Measurements from ENCODE around the gene AKT3.

- TF ChIP-seq POLR2AphosphoS5 (IDR thresholded peaks at IDR 0.05; ENCODE audit: low read depth, low read length), result no peak
- TF ChIP-seq, protein P1, sequence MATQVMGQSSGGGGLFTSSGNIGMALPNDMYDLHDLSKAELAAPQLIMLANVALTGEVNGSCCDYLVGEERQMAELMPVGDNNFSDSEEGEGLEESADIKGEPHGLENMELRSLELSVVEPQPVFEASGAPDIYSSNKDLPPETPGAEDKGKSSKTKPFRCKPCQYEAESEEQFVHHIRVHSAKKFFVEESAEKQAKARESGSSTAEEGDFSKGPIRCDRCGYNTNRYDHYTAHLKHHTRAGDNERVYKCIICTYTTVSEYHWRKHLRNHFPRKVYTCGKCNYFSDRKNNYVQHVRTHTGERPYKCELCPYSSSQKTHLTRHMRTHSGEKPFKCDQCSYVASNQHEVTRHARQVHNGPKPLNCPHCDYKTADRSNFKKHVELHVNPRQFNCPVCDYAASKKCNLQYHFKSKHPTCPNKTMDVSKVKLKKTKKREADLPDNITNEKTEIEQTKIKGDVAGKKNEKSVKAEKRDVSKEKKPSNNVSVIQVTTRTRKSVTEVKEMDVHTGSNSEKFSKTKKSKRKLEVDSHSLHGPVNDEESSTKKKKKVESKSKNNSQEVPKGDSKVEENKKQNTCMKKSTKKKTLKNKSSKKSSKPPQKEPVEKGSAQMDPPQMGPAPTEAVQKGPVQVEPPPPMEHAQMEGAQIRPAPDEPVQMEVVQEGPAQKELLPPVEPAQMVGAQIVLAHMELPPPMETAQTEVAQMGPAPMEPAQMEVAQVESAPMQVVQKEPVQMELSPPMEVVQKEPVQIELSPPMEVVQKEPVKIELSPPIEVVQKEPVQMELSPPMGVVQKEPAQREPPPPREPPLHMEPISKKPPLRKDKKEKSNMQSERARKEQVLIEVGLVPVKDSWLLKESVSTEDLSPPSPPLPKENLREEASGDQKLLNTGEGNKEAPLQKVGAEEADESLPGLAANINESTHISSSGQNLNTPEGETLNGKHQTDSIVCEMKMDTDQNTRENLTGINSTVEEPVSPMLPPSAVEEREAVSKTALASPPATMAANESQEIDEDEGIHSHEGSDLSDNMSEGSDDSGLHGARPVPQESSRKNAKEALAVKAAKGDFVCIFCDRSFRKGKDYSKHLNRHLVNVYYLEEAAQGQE (IDR thresholded peaks at IDR 0.05; ENCODE audit: insufficient read depth in 1 of 2, low read depth in 2 of 2, low read length in 2 of 2), result no peak
These were observed 28.8 kb downstream of the AKT3 start for GRCh38 chr1:243821177-243821680.
